OCI-LY1 (cell line): Measurements from ENCODE around the gene RTF2.

ENCODE experiments used
- H2AFZ ChIP-seq: fragments of 200-600 bp; sonication (generic), shearing (Covaris generic); 2 replicates; pipeline ENCODE4 v1.6.0; 2014; ENCODE audit warnings: antibody characterized with exemption, mild to moderate bottlenecking, low read length
- H3F3A ChIP-seq: fragments of 200-600 bp; sonication (generic), shearing (Covaris generic); 2 replicates; pipeline ENCODE4 v1.6.0; 2014; ENCODE audit warnings: mild to moderate bottlenecking, antibody characterized with exemption, low read length, moderate library complexity; ENCODE audit not compliant: insufficient read depth
- H3K27ac ChIP-seq: fragments of 200-600 bp; sonication (generic); 2 replicates; pipeline ENCODE4 v1.5.1; 2014; ENCODE audit warnings: low read length, mixed run types, mild to moderate bottlenecking, low read depth; ENCODE audit not compliant: poor library complexity, severe bottlenecking
- H3K27me3 ChIP-seq: fragments of 200-600 bp; sonication (generic); 2 replicates; pipeline ENCODE4 v1.6.0; 2014; ENCODE audit warnings: antibody characterized with exemption, mild to moderate bottlenecking, low read length, moderate library complexity; ENCODE audit not compliant: insufficient read depth
- H3K36me3 ChIP-seq: fragments of 200-600 bp; sonication (generic); 2 replicates; pipeline ENCODE4 v1.6.1; 2014; ENCODE audit warnings: mild to moderate bottlenecking, antibody characterized with exemption, low read length, moderate library complexity, mixed read lengths; ENCODE audit not compliant: insufficient read depth
- H3K4me1 ChIP-seq: fragments of 200-600 bp; sonication (generic); 2 replicates; pipeline ENCODE4 v1.5.1; 2014; ENCODE audit warnings: mild to moderate bottlenecking, low read length, moderate library complexity; ENCODE audit not compliant: insufficient read depth, severe bottlenecking
- H3K4me2 ChIP-seq: fragments of 200-600 bp; sonication (generic), shearing (Covaris generic); 2 replicates; pipeline ENCODE4 v1.6.1; 2014; ENCODE audit warnings: low read length
- H3K4me3 ChIP-seq: fragments of 200-600 bp; sonication (generic); 2 replicates; pipeline ENCODE4 v1.5.1; 2014; ENCODE audit warnings: low read length, low read depth, mild to moderate bottlenecking, mixed read lengths; ENCODE audit not compliant: poor library complexity, severe bottlenecking
- H3K79me2 ChIP-seq: fragments of 200-600 bp; shearing (Covaris generic); 2 replicates; pipeline ENCODE4 v1.6.1; 2016; ENCODE audit warnings: mixed run types, low read length, mixed read lengths; ENCODE audit not compliant: insufficient read depth
- H3K9ac ChIP-seq: fragments of 200-600 bp; sonication (generic), shearing (Covaris generic); 2 replicates; pipeline ENCODE4 v1.6.1; 2014; ENCODE audit warnings: mild to moderate bottlenecking, low read length, mixed read lengths
- H3K9me2 ChIP-seq: fragments of 200-600 bp; sonication (generic), shearing (Covaris generic); 2 replicates; pipeline ENCODE4 v1.6.1; 2014; ENCODE audit warnings: low read depth, mild to moderate bottlenecking, low read length, mixed read lengths
- H3K9me3 ChIP-seq: fragments of 200-600 bp; shearing (Covaris generic); 2 replicates; pipeline ENCODE4 v1.6.1; 2014; ENCODE audit warnings: low read length, mixed read lengths
- H4K20me1 ChIP-seq: fragments of 200-600 bp; sonication (generic), shearing (Covaris generic); 2 replicates; pipeline ENCODE4 v1.6.0; 2016; ENCODE audit warnings: mild to moderate bottlenecking, low read length; ENCODE audit not compliant: insufficient read depth
- CTCF ChIP-seq: fragments of 200-600 bp; sonication (generic), shearing (Covaris generic); IDR thresholded peaks from 2 replicates; pipeline ENCODE4 v1.5.1; 2017; ENCODE audit warnings: mild to moderate bottlenecking, antibody characterized with exemption, low read length, moderate library complexity, mixed read lengths
- EZH2 ChIP-seq: fragments of 200-600 bp; sonication (generic), shearing (Covaris generic); IDR thresholded peaks from 2 replicates; pipeline ENCODE4 v1.8.0; 2017; ENCODE audit warnings: borderline replicate concordance, mixed run types, mild to moderate bottlenecking, antibody characterized with exemption, low read length, moderate library complexity, mixed read lengths

RTF2 gene

GRCh38 chr20:56442389-56443365 is 25.8 kb upstream of the RTF2 start:
- Histone ChIP-seq H3K4me1 (no peaks in the 10 kb centered on the region), H3K9me3 (no peaks in the 10 kb centered on the region), H2AFZ (no peak overlapping the region), H3K9ac (no peak overlapping the region), H3K36me3 (no peaks in the 10 kb centered on the region), H3F3A (no peaks in the 10 kb centered on the region), H3K9me2 (no peaks in the 10 kb centered on the region), H3K79me2 (no peaks in the 10 kb centered on the region), H3K27me3 (no peaks in the 10 kb centered on the region), H3K4me3 (no peak overlapping the region), H4K20me1 (no peaks in the 10 kb centered on the region), H3K27ac (no peak overlapping the region), H3K4me2 (no peak overlapping the region)
- TF ChIP-seq CTCF = no peak
- no peak for TF ChIP-seq EZH2

GRCh38 chr20:56443654-56444540 is 24.5 kb upstream of the RTF2 start:
- H3F3A ChIP-seq = no peaks in the 10 kb centered on the region
- no peak overlapping the region for H3K9ac ChIP-seq
- no peaks in the 10 kb centered on the region for H3K9me2 ChIP-seq
- no peaks in the 10 kb centered on the region for H3K27me3 ChIP-seq
- no peak overlapping the region for H3K4me2 ChIP-seq
- H3K79me2 ChIP-seq = no peaks in the 10 kb centered on the region
- TF ChIP-seq CTCF = no peak
- TF ChIP-seq EZH2 = no peak
- H3K27ac ChIP-seq = no peak overlapping the region
- H4K20me1 ChIP-seq = no peaks in the 10 kb centered on the region
- no peaks in the 10 kb centered on the region for H3K4me1 ChIP-seq
- no peaks in the 10 kb centered on the region for H3K9me3 ChIP-seq
- no peaks in the 10 kb centered on the region for H3K36me3 ChIP-seq
- no peak overlapping the region for H2AFZ ChIP-seq
- no peak overlapping the region for H3K4me3 ChIP-seq

GRCh38 chr20:56445130-56445529 is 23.3 kb upstream of the RTF2 start:
- no peak overlapping the region for H3K4me2 ChIP-seq
- H3K27ac ChIP-seq = no peak overlapping the region
- no peaks in the 10 kb centered on the region for H3K27me3 ChIP-seq
- no peaks in the 10 kb centered on the region for H3K79me2 ChIP-seq
- no peak overlapping the region for H3K4me3 ChIP-seq
- no peak overlapping the region for H3K9ac ChIP-seq
- no peaks in the 10 kb centered on the region for H3K4me1 ChIP-seq
- no peak overlapping the region for H2AFZ ChIP-seq
- H3K36me3 ChIP-seq = no peaks in the 10 kb centered on the region
- no peaks in the 10 kb centered on the region for H3K9me2 ChIP-seq
- H4K20me1 ChIP-seq = no peaks in the 10 kb centered on the region
- no peaks in the 10 kb centered on the region for H3K9me3 ChIP-seq
- H3F3A ChIP-seq = no peaks in the 10 kb centered on the region
- TF ChIP-seq EZH2 (no peak), CTCF (no peak)
